ENCODE data around the gene HIPK3.

DNA sequence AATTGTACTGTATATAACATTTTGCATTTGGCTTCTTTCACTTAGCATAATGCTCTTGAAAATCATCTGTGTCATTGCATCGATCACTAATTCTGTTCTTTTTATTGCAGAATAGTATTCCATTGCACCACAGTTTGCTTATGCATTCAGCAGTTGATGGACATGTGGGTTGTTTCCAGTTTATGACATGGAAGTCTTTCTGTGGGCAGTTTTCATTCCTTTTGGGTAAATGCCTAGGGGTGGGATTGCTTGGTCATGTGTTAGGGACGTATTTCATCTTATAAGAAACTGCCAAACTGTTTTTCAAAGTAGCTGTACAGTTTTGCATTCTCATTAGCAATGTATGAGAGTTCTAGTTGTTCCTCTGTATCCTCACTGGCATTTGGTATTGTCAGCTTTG is 127.0 kb downstream of the HIPK3 start:
- TF ChIP-seq CTCF (IDR thresholded peaks at IDR 0.05; ENCODE audit: low read depth, low read length) (no peak), EZH2phosphoT487 (IDR thresholded peaks at IDR 0.05; ENCODE audit: low read depth) (no peak)

Measured in OCI-LY3 (cell line).